ENCODE data around the gene FAM234B.

The FAM234B gene

GRCh38 chr12:13044002-13044905 lies at the start of gene FAM234B:
TSS of gene FAM234B (plus strand) at chr12:13044381. CDS start at chr12:13044404, 23 bp downstream.
- DNase-seq: peak; percentile 90

GRCh38 chr12:12995088-12995487 lies 49.1 kb upstream of the FAM234B start:
- DNase-seq: no peak

GRCh38 chr12:12996209-12996608 lies 48.0 kb upstream of the FAM234B start:
- no peak for DNase-seq

- DNase-seq: no peak
Measured at GRCh38 chr12:12997156-12997555, 47.0 kb upstream of the FAM234B start.

GRCh38 chr12:12997734-12998133 lies 46.4 kb upstream of the FAM234B start:
- DNase-seq: no peak

- DNase-seq: no peak
Measured at GRCh38 chr12:12998248-12998647, 45.9 kb upstream of the FAM234B start.

GRCh38 chr12:12999271-12999958 lies 44.8 kb upstream of the FAM234B start:
- DNase-seq: no peak

- DNase-seq: peak; percentile 98
Measured at GRCh38 chr12:12999959-13000615, 44.1 kb upstream of the FAM234B start, which contains the start of gene HEBP1. TSS of gene HEBP1 (minus strand) at chr12:13000265. CDS start at chr12:13000114, 151 bp downstream.

- no peak for DNase-seq
Measured at GRCh38 chr12:13000616-13000924, 43.6 kb upstream of the FAM234B start.

- peak; percentile 69 for DNase-seq
Measured at GRCh38 chr12:13000925-13001774, 43.0 kb upstream of the FAM234B start.

- DNase-seq: no peak
Measured at GRCh38 chr12:13001775-13002040, 42.5 kb upstream of the FAM234B start.

GRCh38 chr12:13002301-13003097 lies 41.7 kb upstream of the FAM234B start:
- no peak for DNase-seq

GRCh38 chr12:13004361-13004760 lies 39.8 kb upstream of the FAM234B start:
- DNase-seq: no peak

GRCh38 chr12:13004986-13005385 lies 39.2 kb upstream of the FAM234B start:
- DNase-seq: no peak

- DNase-seq: no peak
Measured at GRCh38 chr12:13005649-13006048, 38.5 kb upstream of the FAM234B start.

GRCh38 chr12:13007496-13008233 lies 36.5 kb upstream of the FAM234B start:
- DNase-seq: no peak

- no peak for DNase-seq
Measured at GRCh38 chr12:13008741-13009380, 35.3 kb upstream of the FAM234B start.

GRCh38 chr12:13011098-13011497 lies 33.1 kb upstream of the FAM234B start:
- no peak for DNase-seq

GRCh38 chr12:13022851-13023271 lies 21.3 kb upstream of the FAM234B start:
- DNase-seq: no peak

- no peak for DNase-seq
Measured at GRCh38 chr12:13023811-13024530, 20.2 kb upstream of the FAM234B start.

Measured in activated CD8-positive, alpha-beta memory T cell treated with anti-CD3 and anti-CD28 coated beads, Interleukin-2, amount 50 U/mL, for 48 hours (primary cell).